ENCODE measurements around the gene SF3B6. TPM values are rescaled to one million over a fixed set of nuclear protein-coding genes. Genes with fewer than 3 reads are reported as not detected.

The SF3B6 gene
- total and polyA plus RNA-seq, 9 of the 15 experiments (the other 6 are each of a cell fraction or from before 2014, with no cell fraction given): 146 to 591 (median 295) TPM

- TF ChIP-seq E2F8 (IDR thresholded peaks at IDR 0.05; ENCODE audit: low read depth, partially characterized antibody): peak; percentile 86
- TF ChIP-seq SMARCE1 (IDR thresholded peaks at IDR 0.05): peak; percentile 45
- TF ChIP-seq HDAC1 (IDR thresholded peaks at IDR 0.05): 0 out of 4 replicates have a peak, but pooled peaks of 1 of the 2 experiments have one; percentile 9
- TF ChIP-seq DACH1 (IDR thresholded peaks at IDR 0.05; ENCODE audit: partially characterized antibody): no peak
- TF ChIP-seq RBM14 (IDR thresholded peaks at IDR 0.05; ENCODE audit: borderline replicate concordance, insufficient read depth, low read depth, low read length): 0 out of 2 replicates have a peak, but pooled peaks have one; percentile 70
- TF ChIP-seq NKRF (IDR thresholded peaks at IDR 0.05; ENCODE audit: borderline replicate concordance): peak; percentile 18; the same call in 1 of the 2 replicates
- no peak for TF ChIP-seq ZNF316 (IDR thresholded peaks at IDR 0.05)
- no peak for TF ChIP-seq RBM25 (IDR thresholded peaks at IDR 0.05; ENCODE audit: low read depth, low read length, severe bottlenecking)
- no peak for TF ChIP-seq ESRRB (CRISPR knock-in tag; IDR thresholded peaks at IDR 0.05; ENCODE audit: borderline replicate concordance)
- no peak for TF ChIP-seq MYC (IDR thresholded peaks at IDR 0.05; ENCODE audit: low read depth, low read length)
- no peak for TF ChIP-seq MYC (CRISPR knock-in tag; IDR thresholded peaks at IDR 0.05; ENCODE audit: borderline replicate concordance, low read depth)
- TF ChIP-seq PHF8 (IDR thresholded peaks at IDR 0.05; ENCODE audit: borderline replicate concordance, low read length): no peak
- TF ChIP-seq HDAC2 (IDR thresholded peaks at IDR 0.05): peak; percentile 41
- TF ChIP-seq NR0B1 (IDR thresholded peaks at IDR 0.05; ENCODE audit: partially characterized antibody): no peak
- TF ChIP-seq RCOR1 (IDR thresholded peaks at IDR 0.05; ENCODE audit: borderline replicate concordance in 1 of 2, low read depth in 2 of 2, low read length in 2 of 2): peak in 1 of 2 experiments; percentile 14; a peak in 1 of 4 replicates
- TF ChIP-seq KDM2B (CRISPR knock-in tag; IDR thresholded peaks at IDR 0.05): no peak
- no peak for TF ChIP-seq NFE2 (IDR thresholded peaks at IDR 0.05; ENCODE audit: low read depth)
- peak; percentile 90 to 95 for TF ChIP-seq KDM1A (IDR thresholded peaks at IDR 0.05)
- 0 out of 2 replicates have a peak, but pooled peaks have one; percentile 2 for TF ChIP-seq CBFA2T3 (IDR thresholded peaks at IDR 0.05)
- no peak for TF ChIP-seq CXXC5 (CRISPR knock-in tag; IDR thresholded peaks at IDR 0.05)
These were observed 46.5 kb upstream of the SF3B6 start (continued) for GRCh38 chr2:24122366-24123194.

All from K562 (cell line).